SK-N-SH (cell line): ENCODE data around the gene PSMD13. TPM values are rescaled to one million over a fixed set of nuclear protein-coding genes. Genes with fewer than 3 reads are reported as not detected.

Experiments
- CTCF ChIA-PET: fragments of 300-600, 350-600 bp; formaldehyde crosslinking; extraction: SDS; loops from one replicate; lab custom pipeline; 2021; lab: Yijun Ruan, JAX
- POLR2A ChIA-PET: fragments of 350-600 bp; sonication (Branson Sonifier 250); formaldehyde crosslinking; extraction: SDS; loops from one replicate; lab custom pipeline; 2020; ENCODE audit warnings: antibody characterized with exemption, inconsistent platforms; lab: Yijun Ruan, JAX
- DNase-seq: peaks from one replicate; pipeline ENCODE4 v3.0.0; 2012
- H2AFZ ChIP-seq: fragments of 200-600 bp; sonication (generic); 2 replicates; pipeline ENCODE4 v1.8.1; 2016; ENCODE audit warnings: antibody characterized with exemption, mild to moderate bottlenecking, low read depth
- H3F3A ChIP-seq: fragments of 200-600 bp; sonication (generic); replicated peaks from 2 replicates; pipeline ENCODE3; 2016; ENCODE audit warnings: antibody characterized with exemption, mild to moderate bottlenecking; ENCODE audit not compliant: insufficient read depth
- H3K27ac ChIP-seq, 2 experiments: fragments of 200-500 bp in 1 of 2; fragments of 200-600 bp in 1 of 2; sonication (Bioruptor generic) in 1 of 2; sonication (generic), shearing (Covaris generic) in 1 of 2; 2 replicates each; pipeline versions ENCODE4 v1.5.1 to v1.6.1; 2014 to 2016; ENCODE audit warnings: low read depth in 2 of 2, inconsistent platforms in 1 of 2, low read length in 1 of 2, mild to moderate bottlenecking in 1 of 2, mixed read lengths in 1 of 2
- H3K27me3 ChIP-seq: fragments of 200-600 bp; sonication (generic), shearing (Covaris generic); 2 replicates; pipeline ENCODE4 v1.6.1; 2016; ENCODE audit warnings: mixed run types; ENCODE audit not compliant: insufficient read depth
- H3K36me3 ChIP-seq, 2 experiments: fragments of 200-500 bp in 1 of 2; fragments of 200-600 bp in 1 of 2; sonication (Bioruptor generic) in 1 of 2; sonication (generic) in 1 of 2; replicated peaks in 1 of 2; 2 replicates each; pipeline versions ENCODE3 to v1.5.1; 2014 to 2016; ENCODE audit warnings: low read length in 1 of 2, mild to moderate bottlenecking in 1 of 2; ENCODE audit not compliant: insufficient read depth in 2 of 2, control insufficient read depth in 1 of 2
- H3K4me1 ChIP-seq, 2 experiments: fragments of 200-500 bp in 1 of 2; fragments of 200-600 bp in 1 of 2; sonication (Bioruptor generic) in 1 of 2; sonication (generic), shearing (Covaris generic) in 1 of 2; 2 replicates each; pipeline versions ENCODE4 v1.5.1 to v1.6.1; 2014 to 2016; ENCODE audit warnings: low read depth in 1 of 2, low read length in 1 of 2, mixed run types in 1 of 2; ENCODE audit not compliant: insufficient read depth in 2 of 2, control insufficient read depth in 1 of 2
- H3K4me2 ChIP-seq: fragments of 200-600 bp; sonication (generic), shearing (Covaris generic); 2 replicates; pipeline ENCODE4 v1.6.1; 2017; ENCODE audit warnings: mixed run types
- H3K4me3 ChIP-seq, 2 experiments: fragments of 200-500 bp in 1 of 2; fragments of 200-600 bp in 1 of 2; sonication (Bioruptor generic) in 1 of 2; sonication (generic), shearing (Covaris generic) in 1 of 2; 2 replicates each; pipeline versions ENCODE4 v1.5.1 to v1.8.1; 2014 to 2016; ENCODE audit warnings: low read depth in 2 of 2, inconsistent platforms in 1 of 2, low read length in 1 of 2, mild to moderate bottlenecking in 1 of 2, mixed read lengths in 1 of 2, moderate library complexity in 1 of 2
- H3K79me2 ChIP-seq: fragments of 200-600 bp; sonication (generic); 2 replicates; pipeline ENCODE4 v1.8.1; 2017; ENCODE audit warnings: mild to moderate bottlenecking; ENCODE audit not compliant: insufficient read depth
- H3K9ac ChIP-seq: fragments of 200-600 bp; sonication (generic); 2 replicates; pipeline ENCODE4 v1.6.1; 2017; ENCODE audit warnings: mixed run types
- H3K9me2 ChIP-seq: fragments of 200-600 bp; sonication (generic); 2 replicates; pipeline ENCODE4 v1.6.1; 2017; ENCODE audit warnings: mixed run types
- H3K9me3 ChIP-seq: fragments of 200-600 bp; sonication (generic); 2 replicates; pipeline ENCODE4 v1.6.1; 2017; ENCODE audit warnings: mixed run types, mild to moderate bottlenecking, moderate library complexity
- H4K20me1 ChIP-seq: fragments of 200-600 bp; sonication (generic); 2 replicates; pipeline ENCODE4 v1.6.1; 2017; ENCODE audit warnings: mild to moderate bottlenecking, mixed run types; ENCODE audit not compliant: insufficient read depth
- CTCF ChIP-seq: fragments of 200-600 bp; sonication (generic); IDR thresholded peaks from 2 replicates; pipeline ENCODE4 v1.6.1; 2017; ENCODE audit warnings: antibody characterized with exemption, mild to moderate bottlenecking, moderate library complexity
- EP300 ChIP-seq, 2 experiments: IDR thresholded peaks; 2 replicates each; pipeline versions ENCODE4 v1.4.0 to v1.6.1; 2012; ENCODE audit warnings: borderline replicate concordance in 1 of 2, low read depth in 1 of 2, low read length in 1 of 2
- FOXJ3 ChIP-seq: sonication (generic); formaldehyde crosslinking; IDR thresholded peaks from 2 replicates; pipeline ENCODE4 v1.5.1; 2020; ENCODE audit warnings: mild to moderate bottlenecking, missing genetic modification reagents
- GABPA ChIP-seq: IDR thresholded peaks from 2 replicates; pipeline ENCODE4 v1.4.0; 2012; ENCODE audit warnings: low read depth, mild to moderate bottlenecking
- GATA2 ChIP-seq: sonication (generic); formaldehyde crosslinking; IDR thresholded peaks from 2 replicates; pipeline ENCODE4 v1.5.0; 2020; ENCODE audit warnings: mild to moderate bottlenecking, missing genetic modification reagents
- USF2 ChIP-seq: fragments of 150-350 bp; IDR thresholded peaks from 2 replicates; pipeline ENCODE4 v1.6.1; 2017; ENCODE audit warnings: antibody characterized with exemption, low read length, low read depth, borderline replicate concordance
- ZBTB33 ChIP-seq: IDR thresholded peaks from 2 replicates; pipeline ENCODE4 v1.4.0; 2012; ENCODE audit warnings: low read depth, borderline replicate concordance
- WGBS: methylation state at CpG from one replicate; pipeline ENCODE4 v1.1.6; 2017; ENCODE audit warnings: low lambda C conversion rate; 5-methylcytosine and 5-hydroxymethylcytosine counted together
- polyA plus RNA-seq, 3 experiments: library from polyadenylated mRNA; depleted of rRNA; stranded (reverse); fragments of >200 nt; gene quantifications; 2 replicates each; pipeline ENCODE4 v1.2.3, GENCODE V29; 2012
- TF ChIP-seq, protein P1 (sequence below): IDR thresholded peaks from 2 replicates; pipeline ENCODE4; 2012

PSMD13 gene
- polyA plus RNA-seq, 1 of the 3 experiments (the other 2 are of a cell fraction) = 196 TPM

- POLR2A ChIA-PET = no interaction called here
- no peak overlapping the region for H2AFZ ChIP-seq
- 71% methylated on average over 11 of the region's 24 CpGs for WGBS
Observed at GRCh38 chr11:284105-285020, 47.6 kb downstream of the PSMD13 start.

DNA sequence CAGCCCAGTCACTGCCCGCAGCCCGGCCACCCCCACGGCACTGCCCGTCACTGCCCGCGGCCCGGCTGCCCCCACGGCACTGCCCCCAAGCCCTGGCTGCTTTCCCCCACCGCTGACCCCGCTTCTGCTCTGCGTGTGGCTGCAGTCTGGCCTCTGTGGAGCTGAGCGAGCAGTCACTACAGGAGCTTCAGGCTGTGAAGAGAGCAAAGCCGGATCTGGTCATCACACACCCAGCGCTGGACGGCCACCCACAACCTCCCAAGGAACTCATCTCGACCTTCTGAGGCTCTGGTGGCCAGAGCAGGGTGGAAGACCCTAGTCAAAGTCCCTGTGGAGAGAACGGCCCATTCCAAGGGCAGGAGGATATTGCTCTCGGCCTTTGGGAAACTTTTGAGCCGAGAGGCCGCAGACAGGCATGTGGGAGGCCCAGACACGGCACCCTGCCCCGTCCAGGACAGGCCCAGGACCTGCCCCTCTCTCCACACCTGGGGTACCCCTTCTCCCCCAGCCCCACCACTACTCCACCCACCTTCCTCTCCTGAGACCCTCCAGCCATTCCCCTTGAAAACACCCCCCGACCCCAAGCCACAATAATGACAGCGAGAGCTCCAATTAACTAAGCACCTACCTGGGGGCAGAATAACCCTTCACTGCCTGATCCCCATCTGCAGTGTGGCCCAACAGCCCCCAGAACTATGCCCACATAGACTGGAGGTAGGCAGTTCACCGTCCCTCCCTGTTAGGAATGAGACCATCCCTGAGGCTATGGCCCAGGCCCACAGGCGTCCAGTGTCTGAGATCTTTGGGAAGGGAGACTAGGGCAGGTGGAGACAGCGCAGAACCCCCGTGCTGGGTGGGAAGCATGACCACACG lies 48.5 kb downstream of the PSMD13 start:
- no peaks in the 10 kb centered on the region for H3K9me3 ChIP-seq
- no peaks in the 10 kb centered on the region for H3K79me2 ChIP-seq
- ChIA-PET POLR2A (no interaction called here), CTCF (interaction anchor here (0.6 to 2.0 kb wide), 4 partner anchors 24 to 234 kb away, joined by 3 to 4 read pairs (median 4); no protein-coding TSS in a partner anchor)
- WGBS = 78% methylated on average over 19 of the region's 29 CpGs
- H3K4me3 ChIP-seq = no peak overlapping the region
- no peak overlapping the region for H2AFZ ChIP-seq
- DNase-seq = peak; percentile 25
- H3K27me3 ChIP-seq = peaks cover 26% of the 10 kb centered on the region
- H3K9ac ChIP-seq = no peak overlapping the region
- no peaks in the 10 kb centered on the region for H3K9me2 ChIP-seq
- H3K4me2 ChIP-seq = no peak overlapping the region
- TF ChIP-seq GATA2 (CRISPR knock-in tag) = no peak
- no peak for TF ChIP-seq GABPA
- TF ChIP-seq USF2 = no peak
- H4K20me1 ChIP-seq = no peaks in the 10 kb centered on the region
- H3F3A ChIP-seq = no peaks in the 10 kb centered on the region
- H3K27ac ChIP-seq = no peak overlapping the region
- H3K36me3 ChIP-seq = no peaks in the 10 kb centered on the region
- H3K4me1 ChIP-seq = peaks cover 0 to 9% of the 10 kb centered on the region in 2 experiments; a peak in 1 of 4 replicates

More at GRCh38 chr11:284105-285020, 47.6 kb downstream of the PSMD13 start:
- TF ChIP-seq EP300 (IDR thresholded peaks at IDR 0.05; ENCODE audit: borderline replicate concordance in 1 of 2, low read depth in 1 of 2, low read length in 1 of 2) = no peak
- no peaks in the 10 kb centered on the region for H3K9me2 ChIP-seq
- H3K4me2 ChIP-seq = no peak overlapping the region
- H3K79me2 ChIP-seq = no peaks in the 10 kb centered on the region
- no peaks in the 10 kb centered on the region for H3F3A ChIP-seq
- no peaks in the 10 kb centered on the region for H4K20me1 ChIP-seq
- H3K4me3 ChIP-seq = no peak overlapping the region
- DNase-seq = peak; percentile 34
- no peaks in the 10 kb centered on the region for H3K9me3 ChIP-seq
- no peak overlapping the region for H3K9ac ChIP-seq
- peaks cover 35% of the 10 kb centered on the region for H3K27me3 ChIP-seq
- H3K36me3 ChIP-seq = no peaks in the 10 kb centered on the region
- CTCF ChIA-PET = interaction anchor here (0.6 to 2.0 kb wide), 8 partner anchors 9 to 235 kb away, joined by 3 to 9 read pairs (median 4); partner anchors contain the start of gene PSMD13
- no peak overlapping the region for H3K27ac ChIP-seq
- H3K4me1 ChIP-seq = peaks cover 0 to 6% of the 10 kb centered on the region in 2 experiments; a peak in 1 of 4 replicates

- Histone ChIP-seq H3K4me1 (peaks cover 0 to 9% of the 10 kb centered on the region in 2 experiments; a peak in 1 of 4 replicates), H3K9ac (no peak overlapping the region), H3K36me3 (no peaks in the 10 kb centered on the region), H3K9me3 (no peaks in the 10 kb centered on the region), H3K4me3 (no peak overlapping the region), H3K9me2 (no peaks in the 10 kb centered on the region), H3K79me2 (no peaks in the 10 kb centered on the region), H3K4me2 (no peak overlapping the region), H3K27me3 (peaks cover 20% of the 10 kb centered on the region), H3F3A (no peaks in the 10 kb centered on the region), H3K27ac (no peak overlapping the region), H4K20me1 (no peaks in the 10 kb centered on the region), H2AFZ (no peak overlapping the region)
- 51% methylated on average over 7 of the region's 8 CpGs for WGBS
- peak; percentile 33 for DNase-seq
- ChIA-PET POLR2A (no interaction called here), CTCF (interaction anchor here (0.8 to 2.0 kb wide), 2 partner anchors 16 to 233 kb away, joined by 3 to 4 read pairs; no protein-coding TSS in a partner anchor)
- TF ChIP-seq FOXJ3 (no peak), CTCF (no peak), ZBTB33 (no peak)
- TF ChIP-seq, protein P1, sequence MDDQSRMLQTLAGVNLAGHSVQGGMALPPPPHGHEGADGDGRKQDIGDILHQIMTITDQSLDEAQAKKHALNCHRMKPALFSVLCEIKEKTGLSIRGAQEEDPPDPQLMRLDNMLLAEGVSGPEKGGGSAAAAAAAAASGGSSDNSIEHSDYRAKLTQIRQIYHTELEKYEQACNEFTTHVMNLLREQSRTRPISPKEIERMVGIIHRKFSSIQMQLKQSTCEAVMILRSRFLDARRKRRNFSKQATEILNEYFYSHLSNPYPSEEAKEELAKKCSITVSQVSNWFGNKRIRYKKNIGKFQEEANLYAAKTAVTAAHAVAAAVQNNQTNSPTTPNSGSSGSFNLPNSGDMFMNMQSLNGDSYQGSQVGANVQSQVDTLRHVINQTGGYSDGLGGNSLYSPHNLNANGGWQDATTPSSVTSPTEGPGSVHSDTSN = no peak
Observed at GRCh38 chr11:285894-286220, 49.1 kb downstream of the PSMD13 start.
